GM13977 (cell line): ENCODE results near the gene INAFM1.
A peak's percentile ranks its signal among the peaks of the same experiment; 100 is the strongest.
"Not testable (repeated sequence)": the region's sequence is repeated elsewhere in the genome, so short reads cannot be mapped to it uniquely, and the experiment has no call there.

Experiments used
- DNase-seq: peaks from one replicate; pipeline ENCODE4 v3.0.0; 2012; ENCODE audit warnings: low spot score
- CTCF ChIP-seq: IDR thresholded peaks from 2 replicates; pipeline ENCODE4 v1.5.1; 2012; ENCODE audit warnings: mild to moderate bottlenecking, control low read depth; ENCODE audit not compliant: insufficient read depth; ENCODE audit errors: extremely low read depth, missing control alignments
- in situ Hi-C: fragments of 300-500 bp; cut with MboI; formaldehyde crosslinking; loops from one replicate; pipeline ENCODE4 v1.12.0; 2022; ENCODE audit warnings: low sequenced_read_pairs, low pct_unique_long_range_greater_than_20kb, mixed read lengths, inconsistent platforms; ENCODE audit not compliant: unreplicated experiment

The INAFM1 gene

GRCh38 chr19:47271949-47272348, 2.7 kb upstream of the INAFM1 start:
- DNase-seq: no peak
- in situ Hi-C loops: no loop called here
- no peak for TF ChIP-seq CTCF

- in situ Hi-C loops: no loop called here
- TF ChIP-seq CTCF: no peak
- no peak for DNase-seq
These were observed 2.0 kb upstream of the INAFM1 start for GRCh38 chr19:47272448-47273312.

GRCh38 chr19:47273313-47274070, 1.2 kb upstream of the INAFM1 start:
- no peak for TF ChIP-seq CTCF
- peak; percentile 96 for DNase-seq
- in situ Hi-C loops: no loop called here

GRCh38 chr19:47274891-47275761, 441 bp downstream of the INAFM1 start:
- in situ Hi-C loops: loop anchor here (25.0 kb wide), 1 partner anchor 412 kb away; no protein-coding TSS in a partner anchor
- TF ChIP-seq CTCF: no peak
- no peak for DNase-seq

GRCh38 chr19:47275791-47276461, 1.2 kb downstream of the INAFM1 start:
- in situ Hi-C loops: loop anchor here (25.0 kb wide), 1 partner anchor 411 kb away; no protein-coding TSS in a partner anchor
- TF ChIP-seq CTCF: no peak
- no peak for DNase-seq

GRCh38 chr19:47276513-47276912, 1.8 kb downstream of the INAFM1 start:
- in situ Hi-C loops: loop anchor here (25.0 kb wide), 1 partner anchor 411 kb away; no protein-coding TSS in a partner anchor
- not testable (repeated sequence) for DNase-seq
